Stimulated activated CD8-positive, alpha-beta memory T cell treated with anti-CD3 and anti-CD28 coated beads, Interleukin-15, amount 100 ng/mL, for 24 hours (primary cell): Measurements from ENCODE around the gene C15orf39.
"Not testable (repeated sequence)": the region's sequence is repeated elsewhere in the genome, so short reads cannot be mapped to it uniquely, and the experiment has no call there.

Source experiments
- DNase-seq: peaks from one replicate; pipeline ENCODE4 v3.0.0-alpha.2; 2020; ENCODE audit warnings: low read depth

The C15orf39 gene

DNA sequence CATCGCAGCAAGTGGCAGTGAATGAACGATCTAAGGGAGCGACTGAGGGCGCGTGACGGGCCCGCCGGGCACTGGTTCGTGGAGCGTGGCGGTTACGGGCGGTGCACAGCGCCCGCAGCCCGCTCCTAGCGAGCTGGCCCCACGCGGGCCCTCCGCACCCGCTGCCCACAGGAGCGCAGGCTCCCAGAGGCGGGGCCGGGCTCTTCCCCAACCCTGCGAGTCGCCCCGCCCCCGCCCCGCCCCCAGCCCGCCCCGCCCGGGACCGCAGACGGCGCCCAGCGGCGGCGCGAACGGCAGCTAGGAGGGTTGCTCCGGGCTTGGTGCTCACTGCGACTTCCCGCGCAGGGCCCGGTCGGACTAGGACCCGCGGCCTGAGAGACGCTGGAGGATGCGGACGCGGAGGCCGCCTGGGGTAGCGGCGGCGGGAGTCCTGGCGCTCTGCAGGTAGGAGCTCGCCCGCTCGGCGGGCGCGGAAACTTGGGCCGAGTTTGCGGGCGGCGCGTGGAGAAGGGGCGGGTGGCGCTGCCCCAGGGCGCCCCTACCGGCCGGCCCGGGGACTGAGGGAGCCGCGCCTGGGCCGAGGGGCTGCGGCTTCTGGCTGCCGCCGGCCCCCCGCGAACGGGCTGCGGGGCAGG, at the start of gene C15orf39:
C15orf39 (plus strand) TSS at position 267 of the 635 bp plus-strand sequence. CDS start 4,167 bp downstream, outside the sequence.
- peak; percentile 58 for DNase-seq

DNA sequence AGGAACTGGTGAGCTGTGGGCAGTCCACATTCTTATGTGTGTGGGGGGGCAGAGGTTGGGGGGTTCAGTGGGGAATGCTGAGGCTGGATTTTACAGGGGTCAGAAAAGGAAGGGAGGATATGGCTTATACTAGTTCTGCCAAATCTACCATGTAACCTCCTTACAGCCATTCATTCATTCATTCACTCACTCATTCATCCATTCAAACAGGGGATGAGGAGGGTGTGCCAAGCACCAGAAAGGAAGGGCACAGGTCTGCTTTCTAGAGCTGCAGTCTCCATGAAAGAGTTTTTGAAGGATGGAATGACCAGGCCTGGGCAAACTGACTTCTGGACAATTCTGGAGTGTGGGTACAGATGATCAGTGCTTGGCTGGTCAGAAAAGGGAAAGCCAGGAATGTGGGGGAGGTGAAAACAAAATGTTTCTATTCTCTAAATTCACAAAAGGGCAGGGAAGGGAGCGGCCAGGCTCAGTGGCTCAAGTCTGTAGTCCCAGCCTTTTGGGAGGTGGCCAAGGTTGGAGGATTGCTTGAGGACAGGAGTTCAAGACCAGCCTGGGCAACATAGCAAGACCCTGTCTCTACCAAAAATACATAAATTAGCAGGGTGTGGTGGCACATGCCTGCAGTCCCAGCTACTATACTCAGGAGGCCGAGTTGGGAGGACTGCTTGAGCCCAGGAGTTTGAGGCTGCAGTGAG, 49.2 kb upstream of the C15orf39 start:
- DNase-seq = no peak

DNA sequence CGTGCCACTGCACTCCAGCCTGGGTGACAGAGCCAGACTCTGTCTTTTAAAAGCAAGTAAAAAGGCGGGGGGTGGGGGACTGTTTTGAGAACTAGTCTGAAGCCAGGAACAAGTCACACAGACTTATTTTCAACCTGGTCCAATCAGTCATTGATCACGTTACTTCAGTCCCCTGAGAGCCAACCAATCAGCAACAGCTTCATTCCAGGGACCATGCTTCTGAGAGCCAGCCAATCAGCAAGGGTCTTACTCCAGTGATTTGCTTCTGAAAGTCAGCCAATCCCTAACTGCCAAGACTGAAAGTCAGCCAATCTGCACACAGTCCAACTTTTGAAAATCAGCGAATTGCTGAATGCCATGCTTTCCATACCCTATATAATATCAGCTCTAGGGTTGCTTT, 48.6 kb upstream of the C15orf39 start:
- DNase-seq = no peak

DNA sequence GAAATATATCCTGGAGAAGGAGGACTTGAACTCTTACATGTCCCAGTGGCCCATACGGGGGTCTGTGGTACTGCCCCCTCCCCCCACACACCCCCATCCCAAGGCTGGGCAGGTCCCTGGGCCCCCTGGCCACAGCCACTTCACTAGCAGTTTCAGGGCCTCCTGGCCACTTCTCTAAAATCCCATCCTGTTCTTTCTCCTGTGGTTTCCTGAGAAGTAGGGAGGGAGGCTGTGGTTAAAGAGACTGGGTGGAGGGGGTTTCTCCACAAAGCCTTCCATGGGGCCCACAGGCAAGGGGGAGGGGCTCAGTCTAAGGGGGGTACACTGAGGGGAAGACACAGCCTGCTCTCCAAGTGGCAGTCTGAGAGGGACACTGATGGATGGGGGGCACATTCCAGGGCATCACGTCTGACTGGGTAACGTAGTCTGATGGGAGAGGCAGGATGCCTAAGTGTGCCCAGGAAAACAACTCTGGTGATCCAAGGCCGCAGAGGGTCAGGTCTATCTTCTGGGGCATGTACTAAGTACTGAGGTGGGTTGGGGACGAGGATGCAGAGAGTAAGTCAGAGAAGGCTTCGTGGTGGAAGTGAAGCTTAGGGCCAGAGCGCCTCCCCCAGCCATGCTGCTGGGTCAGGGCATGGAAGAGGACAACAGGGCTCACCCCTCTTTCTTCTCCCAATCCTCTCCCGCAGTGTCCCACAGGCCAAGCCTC, 48.0 kb upstream of the C15orf39 start:
- DNase-seq = no peak

DNA sequence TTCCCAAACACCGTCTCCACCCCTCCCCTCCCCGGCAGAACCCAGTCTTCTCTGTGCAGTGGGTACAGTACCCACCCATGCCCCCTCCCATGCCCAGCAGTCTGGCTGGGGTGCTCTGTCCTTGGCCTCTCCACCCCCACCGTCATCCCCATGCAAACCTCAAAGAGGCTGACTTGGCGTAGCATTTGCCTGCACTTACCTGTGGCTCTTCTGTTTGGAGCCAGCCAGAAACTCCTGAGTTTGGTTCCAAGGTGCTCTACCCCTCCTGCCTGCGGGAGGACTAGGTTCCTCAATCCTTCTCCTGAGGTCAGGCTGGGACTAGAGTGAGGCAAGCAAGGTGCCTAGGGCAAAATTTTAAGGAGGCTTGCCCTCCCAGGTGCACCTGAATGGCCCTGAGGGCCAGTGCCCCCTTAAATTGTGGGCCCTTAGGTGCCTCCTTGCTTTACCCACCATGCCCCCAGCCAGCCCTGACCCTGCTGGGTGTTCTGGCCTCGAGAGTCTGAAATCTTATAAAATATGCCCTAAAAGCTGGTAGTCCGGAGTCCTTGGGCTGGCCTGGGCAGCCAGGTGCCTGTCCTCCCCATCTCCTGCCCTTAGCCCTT, 47.1 kb upstream of the C15orf39 start:
- DNase-seq = no peak

DNA sequence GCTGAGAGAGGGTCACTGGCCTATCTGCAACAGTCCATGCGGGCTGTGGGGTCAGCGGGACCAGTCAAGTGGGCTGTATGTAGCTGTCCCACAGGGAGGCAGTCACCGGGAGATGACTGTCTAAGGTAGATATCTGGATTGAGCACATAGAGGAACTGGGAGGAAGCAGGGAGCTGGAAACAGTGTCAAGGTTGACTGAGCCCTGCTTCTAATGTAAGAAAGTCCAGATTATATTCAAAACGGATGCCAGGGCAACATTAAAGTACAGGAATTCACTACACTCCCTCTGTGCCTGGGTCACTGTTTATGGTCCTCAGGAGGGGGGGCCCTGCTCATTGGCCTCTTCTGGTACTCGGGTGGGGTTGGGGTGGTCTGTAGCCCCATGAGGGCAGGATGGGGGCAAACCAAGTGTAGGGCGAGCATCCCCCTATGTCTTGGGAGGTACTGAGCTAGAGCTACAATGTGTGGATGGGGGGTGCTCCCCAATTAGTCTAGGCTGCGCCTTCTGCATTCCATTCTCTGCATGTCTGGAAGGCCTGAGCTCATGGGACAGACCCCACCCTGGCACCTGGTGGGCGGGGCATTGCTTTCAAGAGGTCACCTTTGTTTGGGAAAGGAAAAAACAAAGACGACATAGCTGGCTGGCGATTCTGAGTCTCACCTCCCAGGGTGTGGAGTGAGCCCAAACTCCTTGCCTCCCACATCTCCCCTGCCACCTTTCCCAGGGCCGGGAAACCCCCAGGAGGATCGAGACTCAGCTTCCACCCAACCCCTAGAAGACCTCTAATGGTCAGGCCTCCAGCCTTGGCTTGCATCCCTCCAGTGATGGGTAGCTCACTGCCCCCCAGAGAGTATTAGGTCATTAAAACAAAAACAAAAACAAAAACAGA, 45.1 kb upstream of the C15orf39 start:
- DNase-seq = no peak

DNA sequence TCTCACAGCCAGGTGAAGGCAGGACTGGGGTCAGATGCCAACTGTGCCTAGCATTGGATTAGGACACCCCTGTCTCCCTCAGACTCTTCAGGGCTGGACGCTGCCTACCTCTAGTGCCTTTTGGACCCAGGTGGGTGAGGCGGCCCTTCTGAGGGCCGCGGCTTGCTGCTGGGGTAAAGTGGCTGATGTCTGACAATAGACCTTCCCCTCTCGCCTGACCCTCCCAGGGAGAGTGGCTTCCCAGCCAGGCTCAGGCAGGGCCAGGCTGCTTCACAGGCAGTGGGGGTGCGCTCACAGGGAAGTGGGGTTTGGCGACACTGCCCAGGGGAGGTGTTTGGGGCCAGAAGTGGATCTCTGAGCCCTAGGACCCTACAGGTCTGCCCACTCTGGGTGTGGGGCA, 43.3 kb upstream of the C15orf39 start:
- no peak for DNase-seq

DNA sequence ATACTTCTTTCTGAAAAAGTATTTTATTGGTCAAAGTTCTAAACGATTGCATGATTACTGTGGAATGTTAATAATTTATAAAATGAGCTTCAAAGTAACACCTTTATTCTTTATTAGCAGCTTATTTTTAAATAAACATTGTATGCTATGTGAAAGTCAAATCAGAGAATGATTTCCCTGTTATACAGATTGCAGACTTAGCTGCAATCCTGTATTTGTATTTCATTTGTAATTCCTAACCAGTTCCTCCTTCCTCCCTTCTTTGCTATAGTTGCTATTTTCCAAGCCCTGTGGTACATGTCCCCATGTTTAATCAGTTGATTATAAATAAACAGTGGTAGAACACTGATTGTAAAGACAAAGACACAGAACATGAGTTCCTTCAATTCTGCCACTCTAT, 42.4 kb upstream of the C15orf39 start:
- DNase-seq = no peak

DNA sequence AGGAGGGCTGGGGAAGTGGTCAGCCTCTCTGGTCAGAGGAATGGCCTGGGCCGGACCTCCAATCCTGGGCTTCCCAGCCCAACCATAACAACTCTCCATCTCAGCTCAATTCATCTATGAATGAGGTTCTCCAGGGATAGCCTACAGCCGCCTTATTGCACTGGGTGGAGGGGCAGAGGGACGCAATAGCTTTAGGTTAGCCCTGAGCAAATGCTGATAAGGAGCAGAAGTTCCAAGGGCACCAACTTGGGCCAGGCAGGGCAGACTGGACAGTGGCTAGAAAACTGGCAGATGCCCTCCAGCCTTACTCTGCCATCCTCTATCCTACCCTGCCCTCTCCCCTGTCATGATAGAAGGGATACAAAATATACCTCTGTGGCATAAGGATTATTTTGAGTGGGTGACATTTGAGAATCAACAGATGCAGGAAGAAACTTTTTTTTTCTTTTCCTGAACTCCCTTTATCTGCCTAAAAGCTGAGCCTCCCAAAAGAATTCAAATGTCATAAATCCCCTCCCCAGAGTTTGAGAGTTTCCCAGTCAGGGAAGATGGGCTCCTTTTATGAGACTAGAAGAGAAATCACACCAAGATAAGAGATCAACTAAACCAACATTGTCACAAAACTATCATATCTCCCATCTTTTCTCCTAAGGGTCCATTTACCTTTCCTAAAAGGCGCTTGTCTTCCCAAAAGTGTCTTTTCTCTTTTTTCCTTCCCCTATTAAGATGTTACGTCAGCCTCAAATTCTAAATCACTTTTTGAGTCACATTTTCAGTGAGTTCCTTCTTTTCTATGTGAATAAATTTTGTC, 40.4 kb upstream of the C15orf39 start:
- no peak for DNase-seq

DNA sequence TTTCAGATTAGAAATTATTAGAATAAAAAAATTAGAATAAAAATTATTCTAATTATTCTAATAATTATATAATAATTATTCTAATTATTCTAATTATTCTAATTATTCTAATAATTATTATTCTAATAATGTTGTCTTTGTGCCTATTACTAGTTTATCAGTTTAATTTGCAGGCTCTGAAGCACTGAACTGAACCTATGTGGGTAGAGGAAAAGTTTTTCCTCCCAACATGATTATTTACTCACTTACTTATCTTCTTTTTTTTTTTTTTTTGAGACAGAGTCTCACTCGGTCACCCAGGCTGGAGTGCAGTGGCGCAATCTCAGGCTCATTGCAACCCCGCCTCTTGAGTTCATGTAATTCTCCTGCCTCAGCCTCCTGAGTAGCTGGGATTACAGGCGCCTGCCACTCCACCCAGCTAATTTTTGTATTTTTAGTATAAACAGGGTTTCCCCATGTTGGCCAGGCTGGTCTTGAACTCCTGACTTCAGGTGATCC, 39.7 kb upstream of the C15orf39 start:
- DNase-seq = no peak

DNA sequence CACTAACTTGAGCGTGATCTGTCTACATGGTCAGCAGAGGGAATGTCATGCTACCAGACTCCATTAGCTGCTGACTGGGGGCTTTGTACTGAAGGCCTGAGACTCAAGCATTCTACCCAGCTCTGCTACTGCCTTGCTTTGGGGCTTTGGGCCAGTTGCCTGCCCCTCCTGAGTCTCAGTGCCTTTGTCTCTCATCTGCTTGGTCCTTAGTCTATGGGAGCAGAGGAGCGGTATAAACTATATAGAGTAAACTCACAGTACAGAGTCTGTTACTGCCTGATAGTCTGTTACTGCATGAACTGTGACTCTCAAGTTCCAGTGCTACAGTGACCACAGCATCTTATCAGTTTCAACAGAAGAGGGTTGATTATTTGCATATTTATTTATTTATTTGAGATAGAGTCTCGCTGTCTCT, 38.5 kb upstream of the C15orf39 start:
- DNase-seq = no peak

DNA sequence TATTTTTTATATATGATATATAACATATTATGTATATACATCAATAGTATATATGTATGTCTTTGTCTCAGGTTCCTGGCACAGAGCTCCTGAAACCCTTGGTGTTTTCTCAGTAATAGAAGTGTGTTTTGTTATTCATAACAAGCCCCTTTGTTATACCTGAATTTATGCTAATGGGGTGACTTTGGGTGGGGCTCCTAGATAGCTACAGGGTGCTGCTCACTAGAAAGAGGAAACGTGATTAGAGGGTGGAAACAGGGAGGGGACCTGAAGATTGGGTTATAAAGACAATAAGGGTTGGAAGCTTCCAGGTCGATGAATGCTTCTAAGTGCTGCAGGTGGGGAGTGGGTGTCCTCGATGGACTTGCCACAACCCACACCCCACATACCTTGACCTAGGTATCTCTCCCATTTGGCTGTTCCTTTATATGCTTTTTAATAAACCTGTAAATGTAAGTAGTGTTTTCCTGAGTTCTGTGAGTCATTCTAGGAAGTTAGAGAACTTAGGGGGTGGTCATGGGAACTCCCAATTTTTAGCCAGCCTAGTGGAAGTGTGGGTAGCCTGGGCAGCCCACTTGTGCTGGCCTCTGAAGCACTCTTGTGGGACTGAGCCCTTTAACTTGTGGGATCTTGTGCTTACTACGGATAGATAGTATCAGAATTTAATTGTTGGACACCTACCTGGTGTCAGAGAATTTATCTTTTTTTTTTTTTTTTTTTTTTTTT, 36.9 kb upstream of the C15orf39 start:
- no peak for DNase-seq

DNA sequence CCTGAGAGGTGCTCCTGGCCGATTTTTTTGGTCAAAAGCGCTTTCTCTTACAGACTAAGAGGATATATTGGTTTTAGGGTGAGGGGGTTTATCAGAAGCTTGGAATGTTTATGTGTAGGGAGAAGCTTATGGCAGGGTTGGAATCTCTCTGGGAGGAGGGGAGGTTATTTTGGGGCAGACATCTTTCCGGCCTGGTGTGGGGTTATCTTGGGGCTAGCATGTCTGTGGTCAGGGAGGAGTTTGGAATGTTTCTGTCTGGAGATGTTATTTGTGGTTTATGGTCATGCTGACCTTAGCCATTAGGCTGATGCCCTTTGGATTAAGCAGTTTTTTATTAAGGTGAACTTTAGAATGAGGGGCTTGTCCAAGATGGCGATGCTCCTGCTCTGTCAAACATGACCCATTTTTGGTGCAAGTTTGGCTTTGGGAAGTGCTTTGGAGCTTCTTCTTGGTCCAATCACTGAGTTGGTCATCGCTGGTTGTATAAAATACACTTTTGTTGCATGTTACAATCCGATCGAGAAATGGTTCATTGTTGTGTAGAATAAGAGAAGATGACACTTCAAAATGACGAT, 35.1 kb upstream of the C15orf39 start:
- not testable (repeated sequence) for DNase-seq

DNA sequence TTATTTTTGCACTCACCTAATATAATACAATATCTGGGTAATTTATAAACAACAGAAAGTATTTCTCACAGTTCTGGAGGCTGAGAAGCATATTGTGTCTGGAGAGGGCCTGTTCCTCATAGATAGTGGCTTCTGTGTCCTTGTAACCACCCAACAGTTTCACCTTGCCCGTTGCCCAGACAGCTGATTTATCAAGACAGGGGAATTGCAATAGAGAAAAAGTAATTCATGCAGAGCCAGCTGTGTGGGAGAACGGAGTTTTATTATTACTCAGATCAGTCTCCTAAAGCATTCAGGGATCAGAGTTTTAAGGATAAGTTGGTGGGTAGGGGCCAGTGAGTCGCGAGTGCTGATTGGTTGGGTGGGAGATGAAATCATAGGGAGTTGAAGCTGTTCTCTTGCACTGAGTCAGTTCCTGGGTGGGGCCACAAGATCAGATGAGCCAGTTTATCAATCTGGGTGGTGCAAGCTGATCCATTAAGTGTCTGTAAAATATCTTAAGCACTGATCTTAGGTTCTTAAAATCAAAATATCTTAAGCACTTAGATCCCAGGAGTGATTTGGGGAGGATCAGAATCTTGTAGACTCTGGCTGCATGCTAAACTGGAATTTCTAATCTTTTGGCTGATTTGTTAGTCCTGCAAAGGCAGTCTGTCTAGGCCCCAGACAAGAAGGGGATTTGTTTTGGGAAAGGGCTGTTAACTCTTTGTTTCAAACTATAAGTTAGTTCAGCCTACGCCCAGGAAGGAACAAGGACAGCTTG, 33.9 kb upstream of the C15orf39 start:
- no peak for DNase-seq

DNA sequence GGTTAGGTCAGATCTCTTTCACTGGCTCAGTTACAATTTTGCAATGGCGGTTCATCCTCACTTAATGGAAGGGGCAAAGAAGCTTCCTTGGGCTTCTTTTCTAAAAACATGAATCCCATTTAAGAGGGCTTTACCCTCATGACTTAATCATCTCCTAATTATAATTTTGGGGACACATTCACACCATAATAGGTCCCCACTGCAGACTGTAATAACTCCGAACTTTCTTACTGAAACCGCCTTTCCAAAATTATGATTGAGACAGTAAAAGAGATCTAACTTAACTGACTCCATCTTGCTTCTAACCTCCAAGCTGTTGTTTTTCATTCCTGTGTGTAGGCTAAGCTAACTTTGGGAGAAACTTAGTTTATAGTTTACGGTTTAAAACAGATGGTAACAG, 33.3 kb upstream of the C15orf39 start:
- DNase-seq = no peak

DNA sequence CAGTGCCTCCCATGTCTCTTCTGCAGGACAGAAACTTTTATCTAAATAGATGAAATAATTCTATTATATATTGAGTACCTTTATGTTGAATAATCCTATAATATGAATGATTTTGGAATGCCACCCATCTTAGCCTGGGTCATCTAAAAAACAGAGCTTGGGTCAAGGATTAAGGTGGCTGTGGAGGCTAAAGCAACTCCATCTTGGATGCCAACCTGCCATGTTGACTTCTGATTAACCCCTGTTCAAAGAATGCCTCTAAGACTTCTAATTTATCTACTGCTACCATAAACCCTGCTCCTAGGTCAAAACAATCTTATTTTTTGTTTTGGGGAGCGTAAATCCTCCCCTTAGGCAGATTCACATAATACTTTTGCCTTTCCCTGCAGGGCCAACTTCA, 31.5 kb upstream of the C15orf39 start:
- no peak for DNase-seq

DNA sequence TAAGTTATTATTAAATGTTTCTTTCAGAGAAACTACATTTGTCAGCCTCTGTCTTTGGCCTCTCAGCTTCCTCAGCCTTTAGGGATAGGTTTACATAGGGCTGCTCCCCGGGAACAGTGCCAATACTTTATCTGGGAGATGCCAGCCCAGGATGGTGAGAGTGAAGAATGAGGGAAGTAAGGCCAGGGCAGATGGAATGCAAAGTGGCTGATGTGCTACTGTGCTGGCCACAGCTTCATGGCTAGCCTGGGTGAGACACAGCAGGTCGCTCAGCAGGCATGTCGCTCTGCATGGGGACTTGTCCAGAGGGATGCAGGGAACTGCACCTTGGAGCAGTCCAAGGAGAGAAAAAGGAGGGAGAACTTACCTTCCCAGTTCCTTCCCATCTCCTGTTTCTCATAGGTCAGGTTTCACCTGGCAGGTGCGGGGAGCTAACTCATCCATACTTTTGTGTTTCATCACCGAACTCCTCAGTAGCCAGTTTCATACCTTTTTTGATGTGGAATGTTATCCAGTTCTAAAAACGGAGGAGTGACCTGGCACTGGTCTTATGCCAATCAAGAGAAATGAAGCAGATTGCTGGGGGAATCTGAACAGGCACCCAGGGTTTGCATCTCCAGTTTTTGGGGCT, 30.9 kb upstream of the C15orf39 start:
- no peak for DNase-seq

DNA sequence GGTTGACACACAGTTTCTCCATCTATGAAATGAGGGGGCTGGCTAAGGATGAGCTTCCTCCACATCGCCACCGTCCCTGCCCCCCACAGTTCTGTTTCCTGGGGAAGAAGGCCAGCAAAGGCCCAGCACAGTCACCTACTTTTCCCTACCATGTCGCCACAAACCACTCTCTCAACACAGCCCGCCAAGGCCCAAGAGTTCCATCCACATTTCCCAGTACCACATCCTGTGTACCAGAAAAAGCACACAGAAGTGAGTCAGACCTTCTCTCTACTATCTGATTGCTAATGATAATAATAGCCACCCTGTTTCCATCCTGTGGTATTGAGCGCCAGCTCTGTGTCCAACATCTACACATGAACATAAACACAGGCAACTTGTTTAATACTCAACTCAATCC, 30.3 kb upstream of the C15orf39 start:
- no peak for DNase-seq
